Measurements from ENCODE around the gene SCGB2A2.

Gene SCGB2A2

GRCh38 chr11:62307950-62308349 lies 38.0 kb downstream of the SCGB2A2 start:
- no peak for DNase-seq

GRCh38 chr11:62309991-62310390 lies 40.0 kb downstream of the SCGB2A2 start:
- no peak for DNase-seq

GRCh38 chr11:62315431-62315830 lies 45.5 kb downstream of the SCGB2A2 start:
- no peak for DNase-seq

GRCh38 chr11:62322524-62322923 lies 52.6 kb downstream of the SCGB2A2 start:
- DNase-seq, result no peak
